H9 (cell line): Measurements from ENCODE around the gene EGFL8. TPM values are rescaled to one million over a fixed set of nuclear protein-coding genes. Genes with fewer than 3 reads are reported as not detected.

Experiments
- DNase-seq: peaks from one replicate; pipeline ENCODE4 v3.0.0-alpha.2; 2017
- H2AFZ ChIP-seq: one replicate; pipeline ENCODE4 v1.6.1; 2013; ENCODE audit warnings: mild to moderate bottlenecking, low read length, control low read depth, moderate library complexity
- H2AK5ac ChIP-seq: 2 replicates; pipeline ENCODE4 v1.6.1; 2013; ENCODE audit warnings: low read length, control low read depth, mixed read lengths; ENCODE audit not compliant: insufficient read length
- H2BK120ac ChIP-seq: one replicate; pipeline ENCODE4 v1.6.1; 2013; ENCODE audit warnings: low read depth, mild to moderate bottlenecking, low read length, control low read depth, inconsistent platforms; ENCODE audit not compliant: poor library complexity, severe bottlenecking
- H2BK12ac ChIP-seq: 2 replicates; pipeline ENCODE4 v1.6.1; 2013; ENCODE audit warnings: low read length, control low read depth, mixed read lengths, low read depth; ENCODE audit not compliant: insufficient read length
- H2BK15ac ChIP-seq: 2 replicates; pipeline ENCODE4 v1.6.1; 2013; ENCODE audit warnings: low read depth, low read length, control low read depth
- H2BK20ac ChIP-seq: one replicate; pipeline ENCODE4 v1.6.1; 2013; ENCODE audit warnings: low read depth, mild to moderate bottlenecking, low read length, control low read depth, inconsistent platforms; ENCODE audit not compliant: poor library complexity, severe bottlenecking
- H2BK5ac ChIP-seq: 2 replicates; pipeline ENCODE4 v1.6.1; 2013; ENCODE audit warnings: low read length, control low read depth, mixed read lengths; ENCODE audit not compliant: insufficient read length
- H3K14ac ChIP-seq: 2 replicates; pipeline ENCODE4 v1.6.1; 2013; ENCODE audit warnings: low read length, control low read depth; ENCODE audit not compliant: insufficient read depth
- H3K18ac ChIP-seq: 2 replicates; pipeline ENCODE4 v1.6.1; 2013; ENCODE audit warnings: low read depth, mild to moderate bottlenecking, mixed read lengths, low read length, control low read depth; ENCODE audit not compliant: insufficient read length
- H3K23ac ChIP-seq: 2 replicates; pipeline ENCODE4 v1.6.1; 2013; ENCODE audit warnings: low read length, control low read depth, mixed read lengths, low read depth; ENCODE audit not compliant: insufficient read length
- H3K23me2 ChIP-seq: 2 replicates; pipeline ENCODE4 v1.6.1; 2013; ENCODE audit warnings: low read depth, mild to moderate bottlenecking, mixed read lengths, low read length, control low read depth; ENCODE audit not compliant: insufficient read length, poor library complexity, severe bottlenecking
- H3K27ac ChIP-seq: 2 replicates; pipeline ENCODE4 v1.5.1; 2013; ENCODE audit warnings: low read length, control low read depth, mixed read lengths, low read depth; ENCODE audit not compliant: insufficient read length
- H3K27me3 ChIP-seq: 2 replicates; pipeline ENCODE4 v1.6.1; 2013; ENCODE audit warnings: low read length, control low read depth, inconsistent platforms; ENCODE audit not compliant: insufficient read depth
- H3K4ac ChIP-seq: 2 replicates; pipeline ENCODE4 v1.6.1; 2013; ENCODE audit warnings: low read depth, mild to moderate bottlenecking, control low read depth, inconsistent platforms, low read length, moderate library complexity
- H3K4me1 ChIP-seq: 2 replicates; pipeline ENCODE4 v1.6.1; 2013; ENCODE audit warnings: low read length, control low read depth, inconsistent platforms; ENCODE audit not compliant: insufficient read depth
- H3K4me2 ChIP-seq: 2 replicates; pipeline ENCODE4 v1.6.1; 2013; ENCODE audit warnings: low read length, control low read depth, mixed read lengths; ENCODE audit not compliant: insufficient read length, insufficient read depth
- H3K56ac ChIP-seq: 2 replicates; pipeline ENCODE4 v1.6.1; 2013; ENCODE audit warnings: low read depth, mild to moderate bottlenecking, mixed read lengths, low read length, control low read depth; ENCODE audit not compliant: insufficient read length
- H3K79me1 ChIP-seq: 2 replicates; pipeline ENCODE4 v1.6.1; 2013; ENCODE audit warnings: low read depth, mild to moderate bottlenecking, moderate library complexity, low read length, control low read depth, inconsistent platforms; ENCODE audit not compliant: insufficient read depth, poor library complexity, severe bottlenecking
- H3K79me2 ChIP-seq: 2 replicates; pipeline ENCODE4 v1.6.1; 2013; ENCODE audit warnings: low read length, control low read depth, inconsistent platforms; ENCODE audit not compliant: insufficient read depth
- H3K9ac ChIP-seq: 2 replicates; pipeline ENCODE4 v1.6.1; 2013; ENCODE audit warnings: low read length, control low read depth, mixed read lengths; ENCODE audit not compliant: insufficient read length; ENCODE audit errors: extremely low read depth
- H3K9me3 ChIP-seq: one replicate; pipeline ENCODE4 v1.6.1; 2013; ENCODE audit warnings: low read depth, low read length, inconsistent platforms; ENCODE audit not compliant: control insufficient read depth
- H3T11ph ChIP-seq: one replicate; pipeline ENCODE4 v1.6.1; 2013; ENCODE audit warnings: mild to moderate bottlenecking, low read length, control low read depth, inconsistent platforms
- H4K20me1 ChIP-seq: one replicate; pipeline ENCODE4 v1.6.1; 2013; ENCODE audit not compliant: control insufficient read depth, insufficient read length, insufficient read depth
- H4K5ac ChIP-seq: 2 replicates; pipeline ENCODE4 v1.6.1; 2013; ENCODE audit warnings: low read depth, mild to moderate bottlenecking, mixed read lengths, low read length, control low read depth; ENCODE audit not compliant: insufficient read length
- H4K8ac ChIP-seq: replicated peaks from 2 replicates; pipeline ENCODE4 v1.6.1; 2013; ENCODE audit warnings: low read length, control low read depth, mixed read lengths, low read depth; ENCODE audit not compliant: insufficient read length
- H4K91ac ChIP-seq: 2 replicates; pipeline ENCODE4 v1.6.1; 2013; ENCODE audit warnings: low read depth, mild to moderate bottlenecking, moderate library complexity, mixed read lengths, low read length, control low read depth; ENCODE audit not compliant: insufficient read length
- H3K27ac Mint-ChIP-seq, 3 experiments: 2 replicates in 2 of 3; 3 replicates in 1 of 3; pipeline ENCODE4 v1.8.0; 2020 to 2021; ENCODE audit warnings: mixed read lengths in 3 of 3, mild to moderate bottlenecking in 1 of 3, moderate library complexity in 1 of 3
- H3K27me3 Mint-ChIP-seq: 2 replicates; pipeline ENCODE4 v1.8.0; 2021; ENCODE audit warnings: low read depth, mild to moderate bottlenecking, moderate library complexity, mixed read lengths
- H3K36me3 Mint-ChIP-seq, 3 experiments: 2 replicates in 2 of 3; 3 replicates in 1 of 3; pipeline ENCODE4 v1.8.0; 2020 to 2021; ENCODE audit warnings: low read depth in 3 of 3, mixed read lengths in 3 of 3; ENCODE audit not compliant: insufficient read depth in 1 of 3
- H3K4me1 Mint-ChIP-seq, 2 experiments: 2 replicates each; pipeline ENCODE4 v1.8.0; 2020; ENCODE audit warnings: mixed read lengths in 2 of 2
- H3K4me3 Mint-ChIP-seq, 2 experiments: 2 replicates in 1 of 2; 3 replicates in 1 of 2; pipeline ENCODE4 v1.8.0; 2020 to 2021; ENCODE audit warnings: mild to moderate bottlenecking in 2 of 2, mixed read lengths in 2 of 2, moderate library complexity in 1 of 2
- H3K9me3 Mint-ChIP-seq, 2 experiments: 2 replicates in 1 of 2; 3 replicates in 1 of 2; pipeline ENCODE4 v1.8.0; 2020; ENCODE audit warnings: mild to moderate bottlenecking in 2 of 2, mixed read lengths in 2 of 2, moderate library complexity in 1 of 2
- CTCF ChIP-seq: fragments of 200-600 bp; sonication (generic); conservative IDR thresholded peaks from 3 replicates; pipeline ENCODE4 v1.8.0; 2021; ENCODE audit warnings: antibody characterized with exemption, mild to moderate bottlenecking
- WGBS: extraction: QIAGEN DNeasy Blood & Tissue Kit; methylation state at CpG from one replicate; pipeline ENCODE4 v1.1.7; 2013; ENCODE audit warnings: missing lambda C conversion rate, low lambda C conversion rate, mixed read lengths; ENCODE audit not compliant: insufficient read length; ENCODE audit errors: extremely low coverage; 5-methylcytosine and 5-hydroxymethylcytosine counted together
- total RNA-seq: library from RNA; stranded (reverse); gene quantifications from 2 replicates; pipeline ENCODE4 v1.2.1, GENCODE V29; 2021

Gene EGFL8
- total RNA-seq, 1 experiment from 2014 or later: 27.2 TPM

- Mint-ChIP-seq H3K27me3 (peaks cover 3% of the 10 kb centered on the region; the same call in 1 of the 2 replicates), H3K4me3 (no peak overlapping the region), H3K9me3 (no peaks in the 10 kb centered on the region; a peak in 1 of 5 replicates), H3K27ac (no peak overlapping the region; a peak in 1 of 7 replicates), H3K4me1 (no peaks in the 10 kb centered on the region), H3K36me3 (peaks cover 0 to 1% (median 0%) of the 10 kb centered on the region in 3 experiments; a peak in 1 of 7 replicates)
- Histone ChIP-seq H2BK15ac (no peak overlapping the region), H3K23ac (no peak overlapping the region), H2AK5ac (no peak overlapping the region), H3K79me1 (no peaks in the 10 kb centered on the region), H3K9ac (no peak overlapping the region), H2BK5ac (no peak overlapping the region), H3K27me3 (no peaks in the 10 kb centered on the region), H3K18ac (no peak overlapping the region), H3K9me3 (no peaks in the 10 kb centered on the region), H4K91ac (no peak overlapping the region), H3K4me2 (no peak overlapping the region), H3K27ac (no peak overlapping the region), H3K4me1 (no peaks in the 10 kb centered on the region), H4K8ac (no peak overlapping the region), H3K79me2 (no peaks in the 10 kb centered on the region), H3K23me2 (peaks cover 3% of the 10 kb centered on the region), H3K56ac (no peak overlapping the region), H2AFZ (no peak overlapping the region), H4K20me1 (no peaks in the 10 kb centered on the region), H2BK12ac (no peak overlapping the region), H3T11ph (no peak overlapping the region), H3K14ac (no peak overlapping the region), H2BK20ac (no peak overlapping the region), H3K4ac (no peak overlapping the region), H4K5ac (no peak overlapping the region), H2BK120ac (no peak overlapping the region)
- no peak for TF ChIP-seq CTCF
- WGBS: 100% methylated on average over 3 of the region's 6 CpGs
- DNase-seq: no peak
These were observed 49.3 kb downstream of the EGFL8 start for GRCh38 chr6:32213649-32214048.
